Fibroblast of mammary gland (primary cell): ENCODE measurements around the gene GAPT.

Experiments used
- DNase-seq: peaks from one replicate; pipeline ENCODE4 v3.0.0-alpha.2; 2010; ENCODE audit warnings: low read depth
- H3K4me3 ChIP-seq: 2 replicates; pipeline ENCODE4 v1.5.1; 2011; ENCODE audit warnings: low read depth, mild to moderate bottlenecking, low read length, moderate library complexity; ENCODE audit not compliant: control insufficient read depth
- TF ChIP-seq, protein P1 (sequence below): conservative IDR thresholded peaks from 2 replicates; pipeline ENCODE4 v1.5.1; 2011; ENCODE audit warnings: low read depth, low read length, inconsistent platforms; ENCODE audit not compliant: control insufficient read depth, insufficient read depth

Gene GAPT

DNA sequence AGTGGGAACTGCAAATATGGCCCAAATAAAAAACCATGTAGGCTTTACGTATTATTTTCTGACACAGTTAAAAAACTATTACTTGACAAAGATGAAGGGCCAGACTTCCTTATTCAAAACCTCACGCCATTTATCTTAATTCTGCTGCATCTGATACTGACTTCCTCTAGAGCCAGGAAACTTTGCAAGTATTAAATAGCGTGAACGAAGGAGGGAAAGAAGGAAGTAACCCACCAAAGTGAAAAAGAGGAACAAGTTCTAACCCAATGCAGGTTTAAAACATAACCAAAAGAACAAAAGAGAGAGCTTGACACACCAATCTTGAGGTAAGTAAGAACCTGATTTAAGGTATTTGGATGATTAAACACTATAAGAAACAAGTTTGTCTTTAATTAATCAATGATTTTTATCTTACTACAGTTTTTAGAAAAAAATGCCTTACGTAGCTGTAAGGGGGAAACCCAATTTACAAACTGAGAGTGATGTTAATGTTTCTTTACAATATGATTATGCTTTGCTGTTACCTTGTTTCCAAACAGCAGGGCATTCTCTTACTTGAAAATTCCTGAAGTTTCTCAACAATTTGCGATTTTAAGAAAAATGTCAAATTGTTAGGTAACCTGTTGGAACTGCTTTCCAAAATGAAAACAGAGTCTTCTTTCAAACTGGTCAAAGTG is at the start of gene GAPT:
TSS of gene GAPT (plus strand) at position 220 of the 677 bp plus-strand sequence. CDS start 3,102 bp downstream, outside the sequence.
- no peak for DNase-seq
- H3K4me3 ChIP-seq, result no peak within 1 kb of the TSS
- TF ChIP-seq, protein P1, sequence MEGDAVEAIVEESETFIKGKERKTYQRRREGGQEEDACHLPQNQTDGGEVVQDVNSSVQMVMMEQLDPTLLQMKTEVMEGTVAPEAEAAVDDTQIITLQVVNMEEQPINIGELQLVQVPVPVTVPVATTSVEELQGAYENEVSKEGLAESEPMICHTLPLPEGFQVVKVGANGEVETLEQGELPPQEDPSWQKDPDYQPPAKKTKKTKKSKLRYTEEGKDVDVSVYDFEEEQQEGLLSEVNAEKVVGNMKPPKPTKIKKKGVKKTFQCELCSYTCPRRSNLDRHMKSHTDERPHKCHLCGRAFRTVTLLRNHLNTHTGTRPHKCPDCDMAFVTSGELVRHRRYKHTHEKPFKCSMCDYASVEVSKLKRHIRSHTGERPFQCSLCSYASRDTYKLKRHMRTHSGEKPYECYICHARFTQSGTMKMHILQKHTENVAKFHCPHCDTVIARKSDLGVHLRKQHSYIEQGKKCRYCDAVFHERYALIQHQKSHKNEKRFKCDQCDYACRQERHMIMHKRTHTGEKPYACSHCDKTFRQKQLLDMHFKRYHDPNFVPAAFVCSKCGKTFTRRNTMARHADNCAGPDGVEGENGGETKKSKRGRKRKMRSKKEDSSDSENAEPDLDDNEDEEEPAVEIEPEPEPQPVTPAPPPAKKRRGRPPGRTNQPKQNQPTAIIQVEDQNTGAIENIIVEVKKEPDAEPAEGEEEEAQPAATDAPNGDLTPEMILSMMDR, result no peak

DNA sequence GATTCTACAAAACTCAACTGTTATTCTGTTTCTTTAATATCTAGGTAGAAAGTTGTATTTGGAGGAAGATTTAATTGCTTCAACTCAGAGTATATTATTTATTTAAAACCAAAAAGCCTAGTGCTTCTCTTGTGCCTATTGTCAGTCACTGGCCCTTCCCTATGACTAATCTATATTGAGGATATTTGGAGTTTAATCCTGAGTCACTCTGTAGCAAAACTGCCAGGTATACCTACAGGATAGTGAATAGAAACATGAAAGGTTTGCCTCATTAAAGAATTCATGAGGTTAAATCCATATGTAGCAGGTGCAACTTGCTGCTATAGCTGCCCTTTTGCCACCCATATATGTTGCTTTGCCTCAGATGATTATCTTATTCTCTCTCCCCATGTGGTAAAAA is 46.4 kb upstream of the GAPT start:
- no peak overlapping the region for H3K4me3 ChIP-seq
- no peak for DNase-seq
- TF ChIP-seq, protein P1, result no peak

DNA sequence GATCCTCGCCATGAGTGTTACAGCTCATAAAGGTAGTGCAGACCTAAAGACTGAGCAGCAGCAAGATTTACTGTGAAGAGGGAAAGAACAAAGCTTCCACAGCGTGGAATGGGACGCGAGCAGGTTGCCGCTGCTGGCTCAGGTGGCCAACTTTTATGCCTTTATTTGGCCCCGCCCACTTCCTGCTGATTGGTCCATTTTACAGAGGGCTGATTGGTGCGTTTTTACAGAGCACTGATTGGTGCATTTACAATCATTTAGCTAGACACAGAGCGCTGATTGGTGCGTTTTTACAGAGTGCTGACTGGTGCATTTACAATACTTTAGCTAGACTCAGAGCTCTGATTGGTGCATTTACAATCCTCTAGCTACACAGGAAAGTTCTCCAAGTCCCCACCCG is 45.2 kb upstream of the GAPT start:
- TF ChIP-seq, protein P1, result no peak
- H3K4me3 ChIP-seq, result no peak overlapping the region
- no peak for DNase-seq

DNA sequence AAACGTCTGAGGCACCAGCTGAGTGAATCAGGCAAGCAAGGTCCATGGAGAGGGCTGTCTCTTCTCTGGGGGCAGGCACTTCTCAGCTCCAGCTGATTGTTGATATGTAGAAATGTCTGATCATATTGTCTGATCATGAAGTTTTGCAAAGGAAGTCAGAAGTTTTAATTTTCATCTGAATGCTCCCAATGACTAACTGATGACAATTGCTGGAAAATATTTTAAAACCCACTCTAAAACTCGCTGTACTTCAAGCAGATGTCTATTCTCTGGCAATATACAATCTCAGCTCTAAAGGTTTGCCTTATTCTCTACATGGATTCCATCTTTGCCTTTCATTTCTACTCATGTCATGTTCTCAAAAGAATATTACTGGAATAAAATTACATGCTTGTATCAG is 44.0 kb upstream of the GAPT start:
- TF ChIP-seq, protein P1, result no peak
- no peak overlapping the region for H3K4me3 ChIP-seq
- peak; percentile 42 for DNase-seq

DNA sequence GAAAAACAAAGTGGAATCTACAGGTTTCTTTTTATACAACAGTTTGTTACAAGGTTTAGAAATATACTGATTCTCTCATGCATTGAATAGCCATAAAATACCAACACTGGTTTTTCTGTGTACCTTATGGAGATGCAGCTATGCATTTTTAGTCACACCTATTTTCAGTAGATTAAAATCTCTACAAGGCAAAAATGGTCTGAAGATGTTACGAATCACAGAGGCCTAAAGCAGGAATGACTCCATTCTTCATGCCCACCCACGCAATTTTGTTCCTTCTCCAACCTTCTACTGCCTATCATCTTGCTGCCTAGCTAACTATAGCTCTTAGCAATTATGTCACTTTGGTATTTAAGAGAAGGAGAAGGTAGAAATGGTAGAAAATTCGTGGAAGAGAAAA is 41.2 kb upstream of the GAPT start:
- H3K4me3 ChIP-seq, result no peak overlapping the region
- TF ChIP-seq, protein P1, result no peak
- DNase-seq, result no peak

DNA sequence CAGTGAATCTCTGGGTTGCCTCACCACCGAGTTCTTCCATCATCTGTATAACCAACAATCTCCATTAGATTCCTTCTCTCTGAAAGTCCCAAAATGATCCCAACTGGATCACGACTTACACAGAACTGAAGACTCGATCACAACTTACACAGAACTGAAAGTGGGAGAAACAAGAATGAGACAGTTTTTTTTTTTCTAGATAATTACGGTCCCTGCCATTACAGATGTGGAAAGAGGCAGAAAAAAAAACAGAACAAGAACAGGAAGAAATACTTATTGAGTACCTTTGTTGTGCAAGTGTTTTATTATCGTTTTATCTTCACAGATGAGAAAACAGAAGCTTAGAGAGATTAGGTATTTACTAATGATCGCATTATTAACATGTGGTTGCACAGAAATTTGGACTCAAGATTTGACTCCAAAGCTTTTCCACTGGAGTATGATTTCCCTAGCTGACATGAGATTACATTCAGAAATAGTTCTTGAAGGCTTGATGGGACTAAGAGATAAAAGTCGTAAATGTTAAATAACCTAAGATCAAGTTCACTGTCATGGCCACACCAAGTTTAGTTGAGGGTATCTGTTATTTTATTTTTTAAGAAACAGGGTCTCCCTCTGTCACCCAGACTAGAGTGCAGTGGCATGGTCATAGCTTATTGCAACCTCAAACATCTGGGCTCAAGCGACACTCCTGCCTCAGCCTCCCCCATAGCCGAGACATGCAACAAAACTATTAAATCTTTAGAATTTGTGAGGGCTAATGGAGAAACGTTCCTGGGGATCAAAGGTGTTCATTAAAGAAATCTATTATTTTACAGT is 40.2 kb upstream of the GAPT start:
- TF ChIP-seq, protein P1, result no peak
- DNase-seq, result no peak
- H3K4me3 ChIP-seq, result no peak overlapping the region
